B cell (primary cell): ENCODE measurements around the gene IFNA10. TPM values are rescaled to one million over a fixed set of nuclear protein-coding genes. Genes with fewer than 3 reads are reported as not detected.

ENCODE experiments used
- ATAC-seq: fragments of 200-7000 bp; cut with Tn5 transposase; one replicate; pipeline ENCODE4 v1.10.0; 2021; ENCODE audit warnings: low read depth, mild to moderate bottlenecking, moderate number of reproducible peaks, moderate library complexity
- CTCF ChIA-PET: fragments of 350-600 bp; sonication (Branson Sonifier 250); formaldehyde crosslinking; loops from one replicate; lab custom pipeline; 2021; ENCODE audit warnings: antibody characterized with exemption, inconsistent platforms; lab: Charles Lee
- POLR2A ChIA-PET: fragments of 350-600 bp; sonication (Branson Sonifier 250); formaldehyde crosslinking; loops from one replicate; lab custom pipeline; 2021; ENCODE audit warnings: antibody characterized with exemption; lab: Charles Lee
- DNase-seq: peaks from one replicate; pipeline ENCODE4 v3.0.0; 2013
- H2AFZ ChIP-seq: 2 replicates; pipeline ENCODE4 v1.6.1; 2012; ENCODE audit warnings: mild to moderate bottlenecking, low read depth, low read length; ENCODE audit not compliant: insufficient read depth, poor library complexity, severe bottlenecking
- H3K27ac ChIP-seq, 2 donors: 1 replicate in 1 of 2; 2 replicates in 1 of 2; pipeline ENCODE4 v1.5.1; 2012 to 2013; ENCODE audit warnings: low read length in 2 of 2, mild to moderate bottlenecking in 2 of 2, moderate library complexity in 1 of 2
- H3K27me3 ChIP-seq, 4 experiments: fragments of 200-600 bp in 1 of 4; sonication (generic) in 1 of 4; replicated peaks in 1 of 4; 1 replicate in 2 of 4; 2 replicates in 2 of 4; pipeline versions ENCODE4 v1.6.1 to v1.7.0; 2013 to 2016; ENCODE audit warnings: low read length in 3 of 4, mild to moderate bottlenecking in 2 of 4, mixed read lengths in 1 of 4, moderate library complexity in 1 of 4; ENCODE audit not compliant: insufficient read depth in 4 of 4, control insufficient read depth in 3 of 4; ENCODE audit errors: control extremely low read depth in 1 of 4
- H3K36me3 ChIP-seq, 2 experiments: replicated peaks in 1 of 2; 1 replicate in 1 of 2; 2 replicates in 1 of 2; pipeline versions ENCODE4 v1.6.1 to v1.7.1; 2013; ENCODE audit warnings: low read length in 1 of 2; ENCODE audit not compliant: insufficient read depth in 2 of 2, control insufficient read depth in 1 of 2; ENCODE audit errors: control extremely low read depth in 1 of 2, extremely low read depth in 1 of 2
- H3K4me1 ChIP-seq, 2 donors: fragments of 200-600 bp in 1 of 2; sonication (generic) in 1 of 2; 1 replicate in 1 of 2; 2 replicates in 1 of 2; pipeline versions ENCODE4 v1.5.1 to v1.6.1; 2013 to 2017; ENCODE audit warnings: low read length in 2 of 2; ENCODE audit not compliant: control insufficient read depth in 2 of 2, insufficient read depth in 2 of 2
- H3K4me2 ChIP-seq: replicated peaks from 2 replicates; pipeline ENCODE3; 2012; ENCODE audit warnings: mild to moderate bottlenecking, low read depth, low read length; ENCODE audit not compliant: poor library complexity, severe bottlenecking
- H3K4me3 ChIP-seq, 5 experiments: fragments of 200-600 bp in 1 of 5; sonication (generic) in 1 of 5; 1 replicate in 3 of 5; 2 replicates in 2 of 5; pipeline versions ENCODE4 v1.5.1 to v1.7.0; 2011 to 2016; ENCODE audit warnings: low read length in 4 of 5, mild to moderate bottlenecking in 4 of 5, low read depth in 2 of 5, control low read depth in 1 of 5, moderate library complexity in 1 of 5; ENCODE audit not compliant: insufficient read depth in 1 of 5; ENCODE audit errors: control extremely low read depth in 1 of 5, extremely low read depth in 1 of 5
- H3K79me2 ChIP-seq: fragments of 200-600 bp; sonication (generic); one replicate; pipeline ENCODE4 v1.6.0; 2016; ENCODE audit warnings: low read length; ENCODE audit not compliant: control insufficient read depth, insufficient read depth
- H3K9ac ChIP-seq: fragments of 200-600 bp; sonication (generic); 2 replicates; pipeline ENCODE4 v1.6.1; 2017; ENCODE audit warnings: mild to moderate bottlenecking, low read length, moderate library complexity
- H3K9me3 ChIP-seq, 3 donors: one replicate each; pipeline versions ENCODE4 v1.6.1 to v1.7.1; 2013; ENCODE audit warnings: low read length in 2 of 3; ENCODE audit not compliant: control insufficient read depth in 2 of 3, insufficient read depth in 1 of 3; ENCODE audit errors: control extremely low read depth in 1 of 3
- H4K20me1 ChIP-seq: 2 replicates; pipeline ENCODE4 v1.6.0; 2012; ENCODE audit warnings: mild to moderate bottlenecking, low read length; ENCODE audit not compliant: insufficient read depth, control insufficient read depth, poor library complexity, severe bottlenecking
- H3K27ac Mint-ChIP-seq: one replicate; pipeline ENCODE4 v1.8.0; 2021; ENCODE audit warnings: mixed read lengths
- H3K27me3 Mint-ChIP-seq: one replicate; pipeline ENCODE4 v1.8.0; 2021; ENCODE audit warnings: mixed read lengths
- H3K4me1 Mint-ChIP-seq: one replicate; pipeline ENCODE4 v1.8.0; 2021; ENCODE audit warnings: mixed read lengths
- H3K4me3 Mint-ChIP-seq: one replicate; pipeline ENCODE4 v1.8.0; 2021; ENCODE audit warnings: mixed read lengths
- H3K9me3 Mint-ChIP-seq: one replicate; pipeline ENCODE4 v1.8.0; 2022; ENCODE audit warnings: mixed read lengths; ENCODE audit not compliant: insufficient read depth
- CTCF ChIP-seq: fragments of 200-600 bp; IDR thresholded peaks from one replicate; pipeline ENCODE4 v1.8.0; 2022; ENCODE audit warnings: antibody characterized with exemption, mild to moderate bottlenecking
- EZH2 ChIP-seq: IDR thresholded peaks from 2 replicates; pipeline ENCODE4 v1.6.1; 2012; ENCODE audit warnings: borderline replicate concordance, low read depth, mild to moderate bottlenecking, moderate library complexity, low read length; ENCODE audit not compliant: insufficient read depth, poor library complexity, severe bottlenecking
- WGBS: methylation state at CpG from one replicate; pipeline ENCODE4 v1.1.5; 2013; ENCODE audit warnings: missing lambda C conversion rate; ENCODE audit not compliant: insufficient coverage; 5-methylcytosine and 5-hydroxymethylcytosine counted together
- intact Hi-C: fragments of 100-400 bp; cut with micrococcal nuclease; formaldehyde crosslinking; loops from one replicate; pipeline ENCODE4 v1.10.0; 2022
- polyA plus RNA-seq: library from polyadenylated mRNA; depleted of rRNA; stranded (reverse); fragments of >200 nt; gene quantifications from 2 replicates; pipeline ENCODE4 v1.2.3, GENCODE V29; 2012
- total RNA-seq, 2 donors: library from RNA; stranded (reverse); fragments of 120-200 nt in 1 of 2; gene quantifications; 1 replicate in 1 of 2; 2 replicates in 1 of 2; pipeline versions ENCODE4 v1.2.3 to v1.2.4, GENCODE V29; 2013 to 2022

The IFNA10 gene
- total and polyA plus RNA-seq, 2 donors (not counting 1 experiment from before 2014, with no cell fraction given), result not detected

- H3K79me2 ChIP-seq, result no peaks in the 10 kb centered on the region
- DNase-seq, result no peak
- WGBS, result 100% methylated on average over 1 of the region's 1 CpG
- H2AFZ ChIP-seq, result no peak overlapping the region
- H3K4me1 Mint-ChIP-seq, result peaks cover 5% of the 10 kb centered on the region
- H3K27me3 ChIP-seq, result no peaks in the 10 kb centered on the region
- H3K9me3 Mint-ChIP-seq, result no peaks in the 10 kb centered on the region
- TF ChIP-seq EZH2, result no peak
- TF ChIP-seq CTCF, result no peak
- no peak overlapping the region for H3K27ac ChIP-seq
- peaks cover 2 to 3% of the 10 kb centered on the region in 2 donors for H3K4me1 ChIP-seq
- intact Hi-C loops, result no loop called here
- peaks cover 37% of the 10 kb centered on the region for H3K27me3 Mint-ChIP-seq
- H3K9ac ChIP-seq, result no peak overlapping the region
- H3K4me3 Mint-ChIP-seq, result no peak overlapping the region
- no peak overlapping the region for H3K4me2 ChIP-seq
- CTCF ChIA-PET, result interaction anchor here (1.5 to 2.8 kb wide), 4 partner anchors 13 to 204 kb away, joined by 5 to 10 read pairs (median 8); no protein-coding TSS in a partner anchor
- H3K4me3 ChIP-seq, result no peak overlapping the region
- ATAC-seq, result no peak
- no peaks in the 10 kb centered on the region for H3K36me3 ChIP-seq
- H3K27ac Mint-ChIP-seq, result no peak overlapping the region
- H4K20me1 ChIP-seq, result no peaks in the 10 kb centered on the region
- POLR2A ChIA-PET, result no interaction called here
- H3K9me3 ChIP-seq, result no peaks in the 10 kb centered on the region
Measured at GRCh38 chr9:21251190-21251589, 44.2 kb upstream of the IFNA10 start.

- Mint-ChIP-seq H3K27ac (no peak overlapping the region), H3K4me3 (no peak overlapping the region), H3K9me3 (no peaks in the 10 kb centered on the region), H3K27me3 (peaks cover 21% of the 10 kb centered on the region), H3K4me1 (no peaks in the 10 kb centered on the region)
- H2AFZ ChIP-seq, result no peak overlapping the region
- intact Hi-C loops, result no loop called here
- H3K9me3 ChIP-seq, result no peaks in the 10 kb centered on the region
- no peaks in the 10 kb centered on the region for H3K36me3 ChIP-seq
- DNase-seq, result no peak
- H3K79me2 ChIP-seq, result no peaks in the 10 kb centered on the region
- no peak for TF ChIP-seq EZH2
- TF ChIP-seq CTCF, result no peak
- H3K27ac ChIP-seq, result no peak overlapping the region
- H3K9ac ChIP-seq, result no peak overlapping the region
- peaks cover 0 to 5% (median 0%) of the 10 kb centered on the region in 4 experiments for H3K27me3 ChIP-seq
- no peak for ATAC-seq
- H4K20me1 ChIP-seq, result no peaks in the 10 kb centered on the region
- ChIA-PET POLR2A (no interaction called here), CTCF (no interaction called here)
- 20% methylated on average over 1 of the region's 2 CpGs for WGBS
- no peaks in the 10 kb centered on the region for H3K4me1 ChIP-seq
- H3K4me2 ChIP-seq, result no peak overlapping the region
- H3K4me3 ChIP-seq, result no peak overlapping the region
Measured at GRCh38 chr9:21244836-21245235, 37.9 kb upstream of the IFNA10 start.
